ENCODE data around the gene BLMH.

The BLMH gene

GRCh38 chr17:30297715-30298114, 6.0 kb upstream of the BLMH start:
- no peak for TF ChIP-seq CTCF (conservative IDR thresholded peaks at IDR 0.05; ENCODE audit: low read length)
- TF ChIP-seq EZH2phosphoT487 (IDR thresholded peaks at IDR 0.05; ENCODE audit: borderline replicate concordance) = no peak
- Histone ChIP-seq H3K9me3 (ENCODE audit: insufficient read depth, low read depth, low read length) (no peaks in the 10 kb centered on the region), H3K36me3 (ENCODE audit: insufficient read depth, low read length) (no peaks in the 10 kb centered on the region), H3K79me2 (ENCODE audit: insufficient read depth, low read length) (no peaks in the 10 kb centered on the region), H2AFZ (ENCODE audit: low read length) (no peak overlapping the region), H3F3A (ENCODE audit: low read depth) (no peaks in the 10 kb centered on the region; the same call in 1 of the 2 replicates), H3K4me2 (ENCODE audit: low read depth, low read length, poor library complexity, severe bottlenecking) (no peak overlapping the region), H3K27me3 (ENCODE audit: insufficient read depth, low read length, poor library complexity, severe bottlenecking) (no peaks in the 10 kb centered on the region), H3K9me2 (replicated peaks; ENCODE audit: low read depth, low read length) (no peaks in the 10 kb centered on the region), H3K4me1 (ENCODE audit: insufficient read depth, low read length, poor library complexity, severe bottlenecking) (peaks cover 2% of the 10 kb centered on the region), H4K20me1 (ENCODE audit: insufficient read depth, low read length, poor library complexity, severe bottlenecking) (no peaks in the 10 kb centered on the region), H3K9ac (ENCODE audit: low read depth, low read length, poor library complexity, severe bottlenecking) (no peak overlapping the region), H3K4me3 (ENCODE audit: low read length, poor library complexity, severe bottlenecking) (no peak overlapping the region)

GRCh38 chr17:30296499-30297080, 4.8 kb upstream of the BLMH start:
- Histone ChIP-seq H4K20me1 (ENCODE audit: insufficient read depth, low read length, poor library complexity, severe bottlenecking) (peaks cover under 1% of the 10 kb centered on the region), H3K9me2 (replicated peaks; ENCODE audit: low read depth, low read length) (no peaks in the 10 kb centered on the region), H3K4me3 (ENCODE audit: low read length, poor library complexity, severe bottlenecking) (no peak overlapping the region), H3K36me3 (ENCODE audit: insufficient read depth, low read length) (no peaks in the 10 kb centered on the region), H3K4me2 (ENCODE audit: low read depth, low read length, poor library complexity, severe bottlenecking) (no peak overlapping the region), H3K9me3 (ENCODE audit: insufficient read depth, low read depth, low read length) (no peaks in the 10 kb centered on the region), H2AFZ (ENCODE audit: low read length) (no peak overlapping the region), H3K27me3 (ENCODE audit: insufficient read depth, low read length, poor library complexity, severe bottlenecking) (no peaks in the 10 kb centered on the region), H3K9ac (ENCODE audit: low read depth, low read length, poor library complexity, severe bottlenecking) (no peak overlapping the region), H3F3A (ENCODE audit: low read depth) (no peaks in the 10 kb centered on the region; the same call in 1 of the 2 replicates), H3K4me1 (ENCODE audit: insufficient read depth, low read length, poor library complexity, severe bottlenecking) (peaks cover 9% of the 10 kb centered on the region), H3K79me2 (ENCODE audit: insufficient read depth, low read length) (peaks cover under 1% of the 10 kb centered on the region; the same call in 1 of the 2 replicates)
- TF ChIP-seq CTCF (conservative IDR thresholded peaks at IDR 0.05; ENCODE audit: low read length) (no peak), EZH2phosphoT487 (IDR thresholded peaks at IDR 0.05; ENCODE audit: borderline replicate concordance) (no peak)

GRCh38 chr17:30292286-30292858, 628 bp upstream of the BLMH start:
- H3F3A ChIP-seq (ENCODE audit: low read depth) = no peaks in the 10 kb centered on the region; the same call in 1 of the 2 replicates
- no peaks in the 10 kb centered on the region for H3K9me2 ChIP-seq (replicated peaks; ENCODE audit: low read depth, low read length)
- H3K9ac ChIP-seq (ENCODE audit: low read depth, low read length, poor library complexity, severe bottlenecking) = peak overlapping the region; percentile 79
- H3K4me2 ChIP-seq (ENCODE audit: low read depth, low read length, poor library complexity, severe bottlenecking) = peak overlapping the region; percentile 79
- no peaks in the 10 kb centered on the region for H3K9me3 ChIP-seq (ENCODE audit: insufficient read depth, low read depth, low read length)
- H3K4me3 ChIP-seq (ENCODE audit: low read length, poor library complexity, severe bottlenecking) = peak overlapping the region; percentile 94
- H3K36me3 ChIP-seq (ENCODE audit: insufficient read depth, low read length) = peaks cover 4% of the 10 kb centered on the region; the same call in 1 of the 2 replicates
- peaks cover 23% of the 10 kb centered on the region for H4K20me1 ChIP-seq (ENCODE audit: insufficient read depth, low read length, poor library complexity, severe bottlenecking)
- peaks cover 22% of the 10 kb centered on the region for H3K4me1 ChIP-seq (ENCODE audit: insufficient read depth, low read length, poor library complexity, severe bottlenecking)
- peaks cover 24% of the 10 kb centered on the region for H3K79me2 ChIP-seq (ENCODE audit: insufficient read depth, low read length)
- H2AFZ ChIP-seq (ENCODE audit: low read length) = peak overlapping the region; percentile 97
- TF ChIP-seq CTCF (conservative IDR thresholded peaks at IDR 0.05; ENCODE audit: low read length) (no peak), EZH2phosphoT487 (IDR thresholded peaks at IDR 0.05; ENCODE audit: borderline replicate concordance) (no peak)
- no peaks in the 10 kb centered on the region for H3K27me3 ChIP-seq (ENCODE audit: insufficient read depth, low read length, poor library complexity, severe bottlenecking)
